Bone marrow (tissue), 2 donors: ENCODE measurements around the gene GATM.

ENCODE experiments used
- DNase-seq, 2 donors: peaks; one replicate each; lab custom pipeline; 2025; lab: John Stamatoyannopoulos, UW

Gene GATM, protein sequence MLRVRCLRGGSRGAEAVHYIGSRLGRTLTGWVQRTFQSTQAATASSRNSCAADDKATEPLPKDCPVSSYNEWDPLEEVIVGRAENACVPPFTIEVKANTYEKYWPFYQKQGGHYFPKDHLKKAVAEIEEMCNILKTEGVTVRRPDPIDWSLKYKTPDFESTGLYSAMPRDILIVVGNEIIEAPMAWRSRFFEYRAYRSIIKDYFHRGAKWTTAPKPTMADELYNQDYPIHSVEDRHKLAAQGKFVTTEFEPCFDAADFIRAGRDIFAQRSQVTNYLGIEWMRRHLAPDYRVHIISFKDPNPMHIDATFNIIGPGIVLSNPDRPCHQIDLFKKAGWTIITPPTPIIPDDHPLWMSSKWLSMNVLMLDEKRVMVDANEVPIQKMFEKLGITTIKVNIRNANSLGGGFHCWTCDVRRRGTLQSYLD

DNA sequence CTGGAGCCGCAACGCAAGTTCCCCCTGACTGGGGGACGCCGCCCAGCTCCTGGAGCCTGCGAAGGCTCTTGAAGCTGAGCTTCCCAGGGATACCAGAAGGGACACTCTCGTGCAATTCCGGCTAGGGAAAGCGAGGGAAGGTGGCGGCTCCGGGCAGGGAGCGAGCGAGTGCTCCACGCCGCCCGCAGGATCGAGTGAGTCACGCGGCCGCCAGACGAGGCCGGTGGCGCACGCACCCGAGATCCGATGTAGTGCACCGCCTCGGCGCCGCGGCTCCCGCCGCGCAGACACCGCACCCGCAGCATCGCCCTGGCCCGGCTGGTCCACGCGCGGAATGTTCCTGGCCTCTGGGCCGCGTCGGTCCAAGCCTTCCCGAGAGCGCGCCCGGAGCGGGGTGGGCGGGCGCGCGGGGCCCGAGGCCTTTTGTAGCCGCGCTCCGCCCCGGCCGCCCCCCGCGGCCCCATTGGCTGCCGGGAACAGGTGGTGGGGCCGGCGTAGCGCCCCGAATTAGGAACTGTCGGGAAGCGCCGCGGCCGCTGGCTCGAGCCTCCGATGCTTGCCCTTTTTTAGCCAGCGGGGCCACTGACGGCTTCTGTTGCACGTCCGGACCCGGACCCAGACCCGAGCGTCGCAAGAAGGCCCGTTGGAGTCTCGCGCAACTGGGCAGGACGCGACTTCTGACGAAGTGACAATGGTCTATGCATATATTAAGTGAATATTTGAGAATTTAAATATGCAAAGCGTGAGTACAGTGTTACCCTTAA is at the start of gene GATM:
TSS of gene GATM (minus strand) at position 396 of the 764 bp plus-strand sequence. CDS start at position 305, 91 bp downstream.
- DNase-seq = peak in 1 of 2 donors; percentile 15

DNA sequence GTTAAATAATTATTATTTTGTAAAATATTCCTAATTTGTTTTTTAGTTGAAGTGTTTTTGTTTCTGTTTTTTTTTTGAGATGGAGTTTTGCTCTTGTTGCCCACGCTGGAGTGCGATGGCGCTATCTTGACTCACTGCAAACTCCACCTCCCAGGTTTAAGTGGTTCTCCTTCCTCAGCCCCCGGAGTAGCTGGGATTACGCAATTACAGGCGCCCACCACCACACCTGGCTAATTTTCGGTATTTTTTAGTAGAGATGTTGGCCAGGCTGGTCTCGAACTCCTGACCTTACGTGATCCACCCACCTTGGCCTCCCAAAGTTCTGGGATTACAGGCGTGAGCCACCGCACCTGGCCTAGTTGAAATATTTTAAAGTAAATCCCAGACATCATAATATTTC is 48.7 kb upstream of the GATM start:
- DNase-seq = no peak

DNA sequence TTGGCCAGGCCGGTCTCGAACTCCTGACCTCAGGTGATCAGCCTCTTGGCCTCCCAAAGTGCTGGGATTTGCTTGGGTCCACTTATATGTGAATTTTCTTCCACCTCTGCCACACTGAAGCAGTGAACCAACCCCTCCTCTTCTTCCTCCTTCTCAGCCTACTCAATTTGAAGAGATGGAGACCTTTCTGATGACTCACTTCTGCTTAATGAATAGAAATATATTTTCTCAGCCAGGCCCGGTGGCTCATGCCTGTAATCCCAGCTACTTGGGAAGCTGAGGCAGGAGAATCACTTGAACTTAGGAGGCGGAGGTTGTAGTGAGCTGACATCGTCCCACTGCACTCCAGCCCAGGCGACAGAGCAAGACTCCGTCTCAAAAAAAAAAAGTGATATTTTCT is 46.8 kb upstream of the GATM start:
- no peak for DNase-seq

DNA sequence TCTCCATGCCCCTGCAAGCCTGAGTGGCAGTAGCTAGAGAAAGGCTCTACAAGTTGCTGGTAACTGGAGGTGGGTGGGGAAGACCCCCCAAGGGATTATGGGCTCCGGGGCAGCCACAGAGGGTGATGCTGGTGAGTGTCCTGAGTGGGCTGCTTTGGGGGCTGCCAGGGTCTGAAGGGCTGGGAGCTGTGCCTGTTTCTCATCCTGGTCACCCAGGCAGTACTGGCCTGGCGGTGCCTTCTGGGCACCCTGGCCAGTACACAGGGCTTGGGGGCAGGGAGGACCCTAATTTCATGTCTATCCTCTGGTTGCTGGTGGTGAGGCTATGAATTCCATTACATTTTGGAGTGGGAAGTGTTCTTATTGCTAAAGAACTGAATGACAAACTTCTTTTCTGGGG is 46.1 kb upstream of the GATM start:
- DNase-seq = no peak

DNA sequence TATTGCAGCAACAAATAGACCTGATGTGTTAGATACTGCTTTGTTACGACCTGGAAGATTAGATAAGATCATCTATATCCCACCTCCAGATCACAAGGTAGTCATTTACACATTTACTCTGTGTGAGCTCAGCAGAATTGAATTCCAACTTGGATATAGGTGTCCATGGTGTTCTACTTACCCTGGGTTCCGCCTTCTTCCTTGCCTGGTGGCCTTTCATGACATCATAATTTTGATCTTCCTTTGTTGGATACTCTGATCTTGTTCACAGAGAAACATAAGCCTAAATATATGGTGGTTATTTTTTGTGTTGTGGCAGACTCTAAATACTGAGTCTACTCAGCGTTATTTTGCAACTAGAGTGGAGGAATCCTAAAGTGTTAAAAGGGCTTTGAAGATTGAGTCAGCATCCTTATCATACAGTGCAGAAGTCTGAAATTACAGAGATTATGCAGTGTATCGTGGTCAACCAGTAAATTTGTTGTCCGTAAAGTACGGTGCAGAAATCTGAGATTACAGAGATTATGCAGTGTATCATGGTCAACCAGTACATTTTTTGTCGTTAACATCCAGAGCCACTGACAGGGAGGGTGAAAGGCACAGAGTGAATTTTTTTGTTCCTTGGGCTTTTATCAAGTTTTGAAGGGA is 39.1 kb upstream of the GATM start:
- no peak for DNase-seq

DNA sequence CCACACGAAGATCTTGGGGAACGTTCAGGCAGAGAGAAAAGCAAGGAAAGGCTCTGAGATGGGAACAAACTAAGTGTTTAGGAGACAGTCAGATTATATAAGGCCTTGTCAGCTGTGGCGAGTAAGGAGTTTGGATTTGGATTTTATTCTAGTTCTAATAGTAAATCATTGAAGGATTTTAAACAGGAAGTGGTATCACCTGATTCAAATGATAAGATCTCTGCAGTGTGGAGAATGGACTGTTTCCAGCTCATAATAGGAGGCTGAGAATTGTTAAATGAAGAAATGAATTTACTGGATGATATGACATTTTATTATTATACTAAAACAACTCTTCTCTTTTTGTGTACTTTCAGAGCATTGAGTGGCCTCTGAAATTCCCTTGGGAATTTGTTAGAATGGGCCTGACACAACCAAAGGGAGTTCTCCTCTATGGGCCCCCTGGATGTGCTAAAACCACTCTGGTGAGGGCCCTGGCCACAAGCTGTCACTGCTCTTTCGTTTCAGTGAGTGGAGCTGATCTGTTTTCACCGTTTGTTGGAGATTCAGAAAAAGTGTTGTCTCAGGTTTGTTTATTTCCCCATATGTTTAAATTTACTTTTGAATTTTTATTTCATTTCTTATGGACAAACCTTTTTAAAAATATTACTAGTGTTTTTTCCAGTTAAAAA is 36.0 kb upstream of the GATM start:
- DNase-seq = no peak

DNA sequence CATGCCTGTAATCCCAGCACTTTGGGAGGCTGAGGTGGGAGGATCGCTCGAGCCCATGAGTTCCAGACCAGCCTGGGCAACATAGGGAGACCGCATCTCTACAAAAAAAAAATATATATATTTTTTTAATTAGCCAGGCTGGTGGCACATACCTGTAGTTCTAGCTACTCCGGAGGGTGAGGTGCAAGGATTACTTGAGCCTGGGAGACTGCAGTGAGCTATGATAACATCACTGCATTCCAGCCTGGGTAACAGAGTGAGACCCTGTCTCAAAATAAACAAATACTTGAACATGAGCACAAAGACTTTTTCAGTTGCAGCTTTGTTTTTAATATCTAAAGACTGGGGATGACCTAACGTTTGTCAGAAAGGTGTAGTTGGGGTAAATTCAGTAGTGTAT is 31.3 kb upstream of the GATM start:
- DNase-seq = no peak

DNA sequence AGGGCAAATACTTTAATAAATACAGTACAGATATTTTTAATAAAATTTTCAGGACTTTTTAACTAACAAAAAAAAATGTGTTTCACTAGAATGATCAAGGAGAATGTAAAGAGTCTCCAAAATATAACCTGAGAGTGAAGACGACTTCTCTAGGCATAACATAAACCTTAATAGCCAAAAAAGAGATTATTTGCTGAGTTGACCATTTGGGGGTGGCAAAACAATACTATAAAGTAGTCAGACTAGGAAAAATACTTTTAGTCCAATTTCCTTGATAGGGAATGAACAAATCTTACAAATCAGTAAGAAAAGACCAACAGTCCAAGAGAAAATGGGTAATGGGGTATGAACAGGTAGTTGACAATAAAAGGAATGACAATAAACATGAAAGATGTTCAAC is 29.4 kb upstream of the GATM start:
- no peak for DNase-seq

DNA sequence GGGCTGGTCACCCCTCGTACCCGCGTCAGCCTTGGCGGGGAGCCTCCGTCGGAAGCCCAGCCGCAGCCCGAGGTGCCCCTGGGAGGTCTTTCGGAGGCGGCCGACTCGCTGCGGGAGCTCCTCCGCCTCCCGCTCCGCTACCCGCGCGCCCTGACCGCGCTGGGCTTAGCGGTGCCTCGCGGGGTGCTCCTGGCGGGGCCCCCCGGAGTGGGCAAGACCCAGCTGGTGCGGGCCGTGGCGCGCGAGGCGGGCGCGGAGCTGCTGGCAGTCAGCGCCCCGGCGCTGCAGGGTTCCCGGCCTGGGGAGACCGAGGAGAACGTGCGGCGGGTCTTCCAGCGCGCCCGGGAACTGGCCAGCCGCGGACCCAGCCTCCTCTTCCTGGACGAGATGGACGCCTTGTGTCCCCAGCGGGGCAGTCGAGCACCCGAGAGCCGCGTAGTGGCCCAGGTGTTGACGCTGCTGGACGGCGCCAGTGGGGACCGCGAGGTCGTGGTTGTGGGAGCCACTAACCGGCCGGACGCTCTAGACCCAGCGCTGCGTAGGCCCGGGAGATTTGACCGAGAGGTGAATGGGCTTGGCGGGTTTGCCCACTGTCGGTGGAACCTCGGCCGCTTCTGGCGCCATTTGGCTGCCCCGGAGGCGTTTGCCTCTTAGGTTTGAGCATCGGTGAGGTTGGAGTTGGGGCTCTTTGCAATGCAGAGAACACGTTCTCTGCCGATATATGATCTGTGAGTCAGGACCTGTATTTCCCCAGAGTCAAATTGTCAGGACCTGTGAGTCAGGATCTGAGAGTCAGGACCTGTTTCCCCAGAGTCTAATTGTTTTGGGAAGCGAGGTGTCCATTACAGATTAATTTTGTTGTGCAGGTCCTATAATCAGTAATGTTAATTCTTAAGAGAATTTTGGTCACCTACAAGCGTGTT is 24.9 kb upstream of the GATM start:
- peak in 1 of 2 donors; percentile 26 for DNase-seq

DNA sequence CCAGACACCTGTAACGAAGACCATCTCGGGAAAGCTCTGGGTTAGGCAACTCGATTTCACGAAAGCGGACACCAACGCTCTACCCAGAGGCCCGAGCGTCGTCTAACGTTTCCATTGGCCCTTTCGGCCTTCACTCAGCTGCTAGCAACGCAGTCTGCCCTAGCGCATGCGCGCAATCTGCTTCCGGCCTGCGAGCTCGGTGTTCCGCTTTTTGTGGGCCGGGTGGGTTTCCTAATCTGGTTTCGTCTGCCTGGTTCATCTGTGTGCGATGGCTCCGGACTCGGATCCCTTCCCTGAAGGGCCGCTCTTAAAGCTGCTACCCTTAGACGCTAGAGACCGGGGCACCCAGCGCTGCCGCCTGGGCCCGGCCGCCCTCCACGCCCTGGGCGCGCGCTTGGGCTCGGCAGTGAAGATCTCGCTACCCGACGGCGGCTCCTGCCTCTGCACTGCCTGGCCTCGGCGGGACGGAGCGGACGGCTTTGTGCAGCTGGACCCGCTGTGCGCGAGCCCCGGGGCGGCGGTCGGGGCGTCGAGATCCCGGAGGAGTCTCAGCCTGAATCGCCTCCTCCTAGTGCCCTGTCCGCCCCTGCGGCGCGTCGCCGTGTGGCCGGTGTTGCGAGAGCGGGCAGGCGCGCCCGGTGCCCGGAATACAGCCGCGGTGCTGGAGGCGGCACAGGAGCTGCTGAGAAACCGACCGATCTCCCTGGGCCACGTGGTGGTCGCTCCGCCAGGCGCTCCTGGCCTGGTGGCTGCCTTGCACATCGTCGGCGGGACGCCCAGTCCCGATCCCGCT is 24.0 kb upstream of the GATM start:
- peak; percentile 86 to 98 for DNase-seq

DNA sequence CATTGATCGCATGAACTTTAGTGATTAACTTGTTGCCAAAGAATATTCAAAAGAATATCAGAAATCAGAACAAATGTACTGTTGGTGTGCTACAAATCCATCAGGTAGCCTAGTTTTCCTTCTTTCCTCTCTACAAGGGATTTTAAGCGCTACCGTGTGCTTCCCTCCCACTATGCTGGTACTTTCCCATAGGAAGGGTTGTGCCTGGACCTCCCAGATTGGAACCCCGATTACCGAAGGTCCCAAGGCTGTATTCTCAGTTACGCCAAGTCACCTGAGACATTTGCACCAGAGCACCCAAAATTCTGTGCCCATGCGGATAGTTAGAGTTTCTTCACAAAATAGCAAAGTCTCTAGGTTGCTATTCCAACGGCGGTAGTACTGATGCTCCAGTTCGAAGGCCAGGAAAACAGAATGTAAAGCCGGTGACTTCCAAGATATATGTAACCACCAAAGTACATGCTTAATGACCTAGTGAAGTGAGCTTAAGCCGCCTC is 23.4 kb upstream of the GATM start:
- DNase-seq = no peak

DNA sequence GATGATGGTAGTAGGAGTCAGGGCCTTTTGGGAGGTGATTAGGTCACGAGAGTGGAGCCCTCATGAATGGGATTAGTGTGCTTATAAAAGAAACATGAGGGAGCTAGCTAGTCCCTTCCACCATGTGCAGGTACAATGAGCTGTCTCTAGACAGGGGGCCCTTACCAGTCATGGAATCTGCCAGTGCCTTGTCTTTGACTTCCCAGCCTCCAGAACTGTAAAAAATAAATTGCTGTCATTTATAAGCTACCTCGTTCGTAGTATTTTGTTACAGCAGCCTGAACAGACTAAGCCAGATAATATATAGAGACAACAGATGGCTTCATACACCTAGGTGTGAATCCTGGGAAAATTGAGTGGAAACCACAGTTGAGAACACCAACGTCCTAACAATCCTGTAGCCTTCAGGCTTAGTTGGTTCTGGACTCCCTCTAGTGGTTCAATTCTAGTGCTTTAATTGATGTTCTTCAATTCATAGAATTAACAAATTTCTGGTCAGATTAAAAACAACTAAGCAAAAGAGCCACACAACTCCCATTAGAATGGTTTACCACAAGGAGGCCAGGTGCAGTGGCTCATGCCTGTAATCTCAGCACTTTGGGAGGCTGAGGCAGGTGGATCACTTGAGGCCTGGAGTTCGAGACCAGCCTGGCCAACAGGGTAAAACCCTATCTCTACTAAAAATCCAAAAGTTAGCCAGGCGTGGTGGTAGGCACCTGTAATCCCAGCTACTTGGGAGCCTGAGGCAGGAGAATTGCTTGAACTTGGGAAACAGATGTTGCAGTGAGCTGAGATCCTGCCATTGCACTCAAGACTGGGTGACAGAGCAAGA is 21.3 kb upstream of the GATM start:
- peak in 1 of 2 donors; percentile 67 for DNase-seq

DNA sequence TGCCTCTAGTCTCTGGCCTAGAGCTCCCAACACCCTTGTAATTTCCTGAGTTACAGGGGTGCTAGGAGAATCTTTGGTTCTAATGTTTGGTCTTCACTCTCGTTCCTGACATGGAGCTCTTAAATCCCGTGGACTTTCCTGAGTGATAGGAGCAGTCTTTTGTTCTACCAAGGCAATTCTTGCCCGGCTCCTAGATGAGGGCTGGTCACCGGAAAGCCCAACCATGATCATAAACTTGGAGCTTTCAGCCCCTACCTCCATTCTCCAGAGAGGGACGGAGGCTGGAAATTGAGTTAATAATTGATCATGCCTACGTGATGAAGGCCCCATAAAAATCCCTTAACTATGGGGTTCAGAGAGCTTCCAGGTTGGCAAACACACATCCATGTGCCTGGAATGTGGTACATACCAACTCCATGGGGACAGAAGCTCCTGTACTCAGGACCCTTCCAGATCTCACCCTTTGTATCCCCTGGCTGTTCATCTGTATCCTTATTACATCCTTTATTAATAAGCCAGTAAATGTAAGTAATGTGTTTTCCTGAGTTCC is 18.8 kb upstream of the GATM start:
- no peak for DNase-seq

DNA sequence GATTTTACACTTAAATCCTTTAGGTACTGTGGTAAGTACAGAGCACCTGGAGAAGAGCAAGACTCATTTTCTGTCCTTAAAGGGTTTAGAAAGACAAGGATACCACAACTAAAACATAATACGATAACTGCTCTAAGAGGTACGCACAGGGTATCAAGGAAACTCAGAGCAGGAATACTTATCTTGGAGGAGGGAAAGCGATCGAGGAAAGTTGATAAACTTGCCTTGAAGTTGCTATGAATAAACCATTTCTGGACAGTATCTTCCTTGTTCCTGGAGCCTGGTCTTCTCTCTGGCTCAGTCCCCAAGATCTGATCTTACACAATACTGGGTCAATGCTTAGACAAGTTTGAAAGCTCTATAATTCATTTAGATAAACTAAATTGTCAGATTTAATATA is 17.6 kb upstream of the GATM start:
- DNase-seq = no peak

DNA sequence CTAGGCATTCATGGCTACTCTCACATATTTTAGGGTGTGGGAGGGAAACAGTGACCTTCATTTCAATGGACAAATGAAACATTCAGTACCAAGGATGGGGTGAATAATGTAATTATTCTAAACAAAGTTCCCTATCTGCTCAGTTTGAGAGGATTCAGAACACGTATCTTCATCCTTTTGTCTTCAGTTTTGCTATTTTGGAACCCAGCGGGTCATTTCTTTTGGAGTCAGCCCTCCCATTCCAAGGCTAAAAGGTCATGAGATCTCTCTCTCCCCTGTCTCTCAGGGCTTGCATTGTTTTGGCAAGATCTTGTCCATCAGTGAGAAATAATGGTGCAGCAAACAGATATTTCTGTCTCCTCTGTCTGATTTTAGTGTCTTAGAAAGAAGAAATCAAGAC is 16.3 kb upstream of the GATM start:
- no peak for DNase-seq

DNA sequence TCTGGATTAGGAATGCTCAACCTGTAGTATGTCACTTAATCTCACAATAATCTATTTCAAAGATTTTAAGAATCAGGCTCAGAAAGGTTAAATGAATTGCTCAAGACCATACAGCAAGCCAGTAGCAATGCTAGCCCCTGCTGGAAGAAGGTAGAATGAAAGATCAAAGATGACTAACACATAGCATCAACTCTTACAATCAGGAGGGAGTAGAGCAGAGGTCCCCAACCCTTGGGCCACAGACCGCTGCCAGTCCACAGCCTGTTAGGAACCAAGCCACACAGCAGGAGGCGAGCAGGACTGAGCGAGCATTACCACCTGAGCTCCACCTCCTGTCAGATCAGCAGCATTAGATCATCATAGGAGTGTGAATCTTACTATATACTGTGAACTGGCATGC is 15.5 kb upstream of the GATM start:
- DNase-seq = no peak

DNA sequence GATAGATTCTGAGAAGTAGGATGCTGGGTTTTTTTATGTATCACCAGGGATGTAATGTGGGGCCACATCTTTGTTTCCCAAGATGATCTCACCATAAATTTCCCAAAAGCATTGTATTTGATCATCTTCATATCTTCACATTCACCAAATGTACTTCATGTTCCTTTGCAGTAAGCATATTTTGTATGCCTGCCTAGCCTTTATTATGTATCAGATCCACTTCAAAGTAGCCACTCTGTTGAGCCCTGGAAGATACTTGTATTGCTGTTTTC is 14.2 kb upstream of the GATM start:
- DNase-seq = no peak

DNA sequence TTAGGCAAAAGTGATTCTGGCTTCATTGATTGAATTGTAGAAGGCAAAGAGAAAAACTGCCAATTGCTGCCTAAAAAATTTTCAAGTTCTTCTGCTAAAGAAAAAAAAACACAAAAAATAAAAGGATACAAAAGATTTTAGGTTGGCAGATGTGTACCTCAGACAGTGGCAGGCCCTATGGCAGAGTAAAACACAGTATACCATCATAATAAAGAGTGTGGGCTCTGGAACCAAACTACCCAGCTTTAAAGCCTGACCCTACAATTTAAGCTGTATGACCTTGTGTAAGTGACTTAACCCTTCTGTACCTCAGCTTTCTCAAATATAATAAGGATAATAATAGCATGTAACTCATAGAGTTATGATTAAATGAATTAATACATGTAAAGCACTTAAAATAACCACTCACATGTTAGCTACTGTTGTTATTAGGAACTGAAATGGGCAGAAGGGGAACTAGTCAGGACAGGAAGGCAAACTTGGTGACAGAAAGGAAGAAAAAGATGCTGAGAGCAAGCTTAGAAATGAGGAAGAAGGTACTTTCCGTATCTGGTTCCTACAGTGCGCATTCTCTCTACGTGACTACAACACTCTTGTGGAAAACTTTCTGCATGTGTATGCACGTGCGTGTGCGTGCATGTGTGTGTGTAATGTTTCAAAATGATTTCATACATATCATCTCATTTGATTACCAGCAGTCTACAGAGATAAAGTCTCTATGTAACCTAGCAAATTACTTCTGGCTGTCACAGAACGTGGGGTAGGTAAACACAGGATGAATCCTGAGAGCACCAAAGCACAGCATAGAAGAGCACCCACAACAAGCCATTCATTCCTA is 13.6 kb upstream of the GATM start:
- DNase-seq = peak in 1 of 2 donors; percentile 30
